ENCODE measurements around the gene KIDINS220.

The KIDINS220 gene

DNA sequence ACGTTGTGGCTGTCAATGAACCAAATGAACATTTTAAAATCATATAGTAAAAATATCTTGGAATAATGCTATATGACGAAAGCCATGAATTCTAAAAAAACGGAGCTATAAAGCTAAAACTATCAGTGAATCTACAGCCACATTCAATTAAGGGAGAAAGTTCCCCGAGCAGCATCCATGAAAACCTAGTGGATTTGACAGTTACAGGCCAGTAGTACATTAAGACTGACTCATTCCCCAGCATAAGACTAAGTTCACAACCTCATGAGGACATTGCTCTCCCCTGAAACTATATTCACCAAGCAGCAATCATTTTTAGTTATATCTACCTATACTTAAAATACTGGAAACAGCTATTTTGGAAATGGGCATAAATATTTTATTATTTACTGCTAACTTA lies 36.6 kb downstream of the KIDINS220 start:
- no peak overlapping the region for H3K27ac ChIP-seq
- no peak overlapping the region for H3K9ac ChIP-seq
- 0 out of 2 replicates have a peak, but pooled peaks cover 4% of the 10 kb centered on the region for H4K20me1 ChIP-seq (ENCODE audit: insufficient read depth)
- TF ChIP-seq, protein P1, sequence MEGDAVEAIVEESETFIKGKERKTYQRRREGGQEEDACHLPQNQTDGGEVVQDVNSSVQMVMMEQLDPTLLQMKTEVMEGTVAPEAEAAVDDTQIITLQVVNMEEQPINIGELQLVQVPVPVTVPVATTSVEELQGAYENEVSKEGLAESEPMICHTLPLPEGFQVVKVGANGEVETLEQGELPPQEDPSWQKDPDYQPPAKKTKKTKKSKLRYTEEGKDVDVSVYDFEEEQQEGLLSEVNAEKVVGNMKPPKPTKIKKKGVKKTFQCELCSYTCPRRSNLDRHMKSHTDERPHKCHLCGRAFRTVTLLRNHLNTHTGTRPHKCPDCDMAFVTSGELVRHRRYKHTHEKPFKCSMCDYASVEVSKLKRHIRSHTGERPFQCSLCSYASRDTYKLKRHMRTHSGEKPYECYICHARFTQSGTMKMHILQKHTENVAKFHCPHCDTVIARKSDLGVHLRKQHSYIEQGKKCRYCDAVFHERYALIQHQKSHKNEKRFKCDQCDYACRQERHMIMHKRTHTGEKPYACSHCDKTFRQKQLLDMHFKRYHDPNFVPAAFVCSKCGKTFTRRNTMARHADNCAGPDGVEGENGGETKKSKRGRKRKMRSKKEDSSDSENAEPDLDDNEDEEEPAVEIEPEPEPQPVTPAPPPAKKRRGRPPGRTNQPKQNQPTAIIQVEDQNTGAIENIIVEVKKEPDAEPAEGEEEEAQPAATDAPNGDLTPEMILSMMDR (conservative IDR thresholded peaks at IDR 0.05; ENCODE audit: low read depth, low read length): no peak
- H3K4me3 ChIP-seq (IDR thresholded peaks at IDR 0.05; ENCODE audit: insufficient read depth, low read depth, low read length): no peak overlapping the region
- H2AFZ ChIP-seq (ENCODE audit: low read depth): no peak overlapping the region
- H3K4me1 ChIP-seq (ENCODE audit: low read depth, poor library complexity, severe bottlenecking): peaks cover 26% of the 10 kb centered on the region
- H3K4me2 ChIP-seq: no peak overlapping the region
- no peaks in the 10 kb centered on the region for H3K36me3 ChIP-seq (ENCODE audit: insufficient read depth)
- H3K27me3 ChIP-seq (ENCODE audit: insufficient read depth, low read depth): no peaks in the 10 kb centered on the region
- no peaks in the 10 kb centered on the region for H3K79me2 ChIP-seq (ENCODE audit: insufficient read depth, low read depth)

DNA sequence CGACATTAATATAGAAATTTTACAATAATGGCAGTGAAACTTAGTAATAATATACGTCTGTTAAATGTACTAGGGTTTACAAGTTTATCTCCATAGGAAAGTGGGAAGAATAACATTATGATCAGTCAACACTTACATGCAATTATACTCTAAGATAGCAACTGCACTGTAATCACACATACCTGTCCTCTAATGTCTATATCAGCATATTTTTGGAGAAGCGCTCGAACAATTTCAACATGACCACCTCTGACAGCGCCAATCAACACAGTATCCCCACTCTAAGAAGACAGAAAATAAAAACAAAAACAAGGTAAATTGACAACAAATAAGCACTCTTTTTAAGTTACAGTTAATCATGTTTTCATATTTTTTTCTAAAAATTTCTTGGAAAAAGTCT lies 37.2 kb downstream of the KIDINS220 start:
- TF ChIP-seq, protein P1 (conservative IDR thresholded peaks at IDR 0.05; ENCODE audit: low read depth, low read length): no peak
- H3K9ac ChIP-seq: no peak overlapping the region
- no peak overlapping the region for H2AFZ ChIP-seq (ENCODE audit: low read depth)
- no peak overlapping the region for H3K4me2 ChIP-seq
- no peak overlapping the region for H3K4me3 ChIP-seq (IDR thresholded peaks at IDR 0.05; ENCODE audit: insufficient read depth, low read depth, low read length)
- no peaks in the 10 kb centered on the region for H3K27me3 ChIP-seq (ENCODE audit: insufficient read depth, low read depth)
- peaks cover 26% of the 10 kb centered on the region for H3K4me1 ChIP-seq (ENCODE audit: low read depth, poor library complexity, severe bottlenecking)
- no peaks in the 10 kb centered on the region for H3K79me2 ChIP-seq (ENCODE audit: insufficient read depth, low read depth)
- no peaks in the 10 kb centered on the region for H3K36me3 ChIP-seq (ENCODE audit: insufficient read depth)
- no peak overlapping the region for H3K27ac ChIP-seq
- 0 out of 2 replicates have a peak, but pooled peaks cover 4% of the 10 kb centered on the region for H4K20me1 ChIP-seq (ENCODE audit: insufficient read depth)

DNA sequence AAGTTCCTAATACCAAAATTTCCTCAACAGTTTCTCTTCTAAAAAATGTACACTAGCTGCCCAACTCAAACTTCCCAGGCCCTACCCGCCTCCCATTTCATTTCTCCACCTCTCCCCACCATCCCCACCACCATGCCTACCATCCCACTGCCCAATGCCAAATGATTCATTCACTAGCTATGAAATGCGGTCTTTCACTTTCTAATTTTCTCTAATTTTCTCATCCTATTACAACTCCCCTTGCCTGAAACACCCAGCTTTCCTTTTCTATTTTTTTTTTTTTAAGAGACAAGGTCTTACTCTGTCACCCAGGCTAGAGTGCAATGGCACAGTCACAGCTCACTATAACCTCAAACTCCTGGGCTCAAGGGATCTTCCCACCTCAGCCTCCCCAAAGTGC lies 38.4 kb downstream of the KIDINS220 start:
- Histone ChIP-seq H3K4me1 (ENCODE audit: low read depth, poor library complexity, severe bottlenecking) (peaks cover 26% of the 10 kb centered on the region), H3K36me3 (ENCODE audit: insufficient read depth) (no peaks in the 10 kb centered on the region), H3K79me2 (ENCODE audit: insufficient read depth, low read depth) (no peaks in the 10 kb centered on the region), H3K9ac (no peak overlapping the region), H3K4me2 (no peak overlapping the region), H2AFZ (ENCODE audit: low read depth) (no peak overlapping the region), H3K27ac (no peak overlapping the region), H3K4me3 (IDR thresholded peaks at IDR 0.05; ENCODE audit: insufficient read depth, low read depth, low read length) (no peak overlapping the region), H4K20me1 (ENCODE audit: insufficient read depth) (0 out of 2 replicates have a peak, but pooled peaks cover 4% of the 10 kb centered on the region), H3K27me3 (ENCODE audit: insufficient read depth, low read depth) (no peaks in the 10 kb centered on the region)
- TF ChIP-seq, protein P1 (conservative IDR thresholded peaks at IDR 0.05; ENCODE audit: low read depth, low read length): no peak

- no peak overlapping the region for H3K4me3 ChIP-seq (IDR thresholded peaks at IDR 0.05; ENCODE audit: insufficient read depth, low read depth, low read length)
- H4K20me1 ChIP-seq (ENCODE audit: insufficient read depth): 0 out of 2 replicates have a peak, but pooled peaks cover 4% of the 10 kb centered on the region
- no peaks in the 10 kb centered on the region for H3K27me3 ChIP-seq (ENCODE audit: insufficient read depth, low read depth)
- H3K4me1 ChIP-seq (ENCODE audit: low read depth, poor library complexity, severe bottlenecking): peaks cover 26% of the 10 kb centered on the region
- H2AFZ ChIP-seq (ENCODE audit: low read depth): no peak overlapping the region
- H3K4me2 ChIP-seq: no peak overlapping the region
- H3K27ac ChIP-seq: no peak overlapping the region
- H3K79me2 ChIP-seq (ENCODE audit: insufficient read depth, low read depth): no peaks in the 10 kb centered on the region
- no peak overlapping the region for H3K9ac ChIP-seq
- TF ChIP-seq, protein P1 (conservative IDR thresholded peaks at IDR 0.05; ENCODE audit: low read depth, low read length): no peak
- H3K36me3 ChIP-seq (ENCODE audit: insufficient read depth): no peaks in the 10 kb centered on the region
Measured at GRCh38 chr2:8798393-8798792, 39.0 kb downstream of the KIDINS220 start.
